HepG2 (cell line): ENCODE data around the gene DDX1. TPM values are rescaled to one million over a fixed set of nuclear protein-coding genes. Genes with fewer than 3 reads are reported as not detected.

Source experiments
- ATAC-seq: fragments of 200-7000 bp; cut with Tn5 transposase; 3 replicates; pipeline ENCODE4 v1.9.1; 2020; ENCODE audit warnings: mild to moderate bottlenecking, moderate library complexity
- BruUV-seq: library from RNA; stranded (reverse); fragments of 400-500 nt; replicated peaks from 2 replicates; lab custom pipeline; 2021; lab: Mats Ljungman, UMichigan
- CTCF ChIA-PET: fragments of 300-600 bp; formaldehyde crosslinking; extraction: SDS; loops from one replicate; lab custom pipeline; 2021; ENCODE audit warnings: low total read pairs, inconsistent platforms, low intra/inter-chr PET ratio; lab: Yijun Ruan, JAX
- POLR2A ChIA-PET: fragments of 350-600 bp; sonication (Branson Sonifier 250); formaldehyde crosslinking; loops from one replicate; lab custom pipeline; 2020; ENCODE audit warnings: antibody characterized with exemption, inconsistent platforms; lab: Yijun Ruan, JAX
- DNase-seq: peaks from one replicate; pipeline ENCODE4 v3.0.0-alpha.2; 2015; ENCODE audit warnings: low spot score
- FAIRE-seq: peaks from 3 replicates; lab custom pipeline; 2011; peaks lifted over from hg19 to GRCh38; lab: Jason Lieb, UNC
- H2AFZ ChIP-seq: one replicate; pipeline ENCODE4 v1.6.1; 2011; ENCODE audit warnings: low read length, inconsistent platforms
- H3K27ac ChIP-seq: fragments of 300-600 bp; 3 replicates; pipeline ENCODE4 v1.8.0; 2011; ENCODE audit warnings: mixed run types, mild to moderate bottlenecking, mixed read lengths, low read length, inconsistent platforms; ENCODE audit not compliant: insufficient read depth; ENCODE audit errors: extremely low read length
- H3K27me3 ChIP-seq, 2 experiments: fragments of 200-600 bp in 1 of 2; 2 replicates in 1 of 2; 3 replicates in 1 of 2; pipeline versions ENCODE4 v1.6.0 to v1.8.0; 2011; ENCODE audit warnings: low read length in 2 of 2, mild to moderate bottlenecking in 2 of 2, moderate library complexity in 2 of 2, inconsistent platforms in 1 of 2; ENCODE audit not compliant: insufficient read depth in 2 of 2, control insufficient read depth in 1 of 2
- H3K36me3 ChIP-seq, 2 experiments: fragments of 200-600 bp in 1 of 2; replicated peaks in 1 of 2; 2 replicates in 1 of 2; 3 replicates in 1 of 2; pipeline versions ENCODE4 v1.5.1 to v1.8.0; 2011; ENCODE audit warnings: low read length in 2 of 2, inconsistent platforms in 1 of 2; ENCODE audit not compliant: insufficient read depth in 2 of 2, control insufficient read depth in 1 of 2
- H3K4me1 ChIP-seq: 2 replicates; pipeline ENCODE4 v1.5.1; 2012; ENCODE audit warnings: low read length, inconsistent platforms; ENCODE audit not compliant: insufficient read depth
- H3K4me2 ChIP-seq: 2 replicates; pipeline ENCODE4 v1.6.0; 2011; ENCODE audit warnings: low read depth, low read length, inconsistent platforms
- H3K4me3 ChIP-seq, 3 experiments: fragments of 200-600 bp in 1 of 3; sonication (generic), shearing (Covaris generic) in 1 of 3; replicated peaks in 1 of 3; 2 replicates each; pipeline ENCODE4 v1.5.1; 2011 to 2016; ENCODE audit warnings: low read length in 3 of 3, inconsistent platforms in 2 of 3, low read depth in 2 of 3, mild to moderate bottlenecking in 2 of 3, control low read depth in 1 of 3, mixed read lengths in 1 of 3; ENCODE audit not compliant: insufficient read depth in 1 of 3
- H3K79me2 ChIP-seq: one replicate; pipeline ENCODE4 v1.6.1; 2011; ENCODE audit warnings: low read length, inconsistent platforms; ENCODE audit not compliant: insufficient read depth
- H3K9ac ChIP-seq: 2 replicates; pipeline ENCODE4 v1.6.0; 2011; ENCODE audit warnings: mild to moderate bottlenecking, low read depth, low read length, inconsistent platforms; ENCODE audit not compliant: insufficient read depth
- H3K9me3 ChIP-seq: 2 replicates; pipeline ENCODE4 v1.5.1; 2012; ENCODE audit warnings: mild to moderate bottlenecking, low read length
- H4K20me1 ChIP-seq: 2 replicates; pipeline ENCODE4 v1.6.0; 2011; ENCODE audit warnings: inconsistent platforms, mild to moderate bottlenecking, low read length, moderate library complexity; ENCODE audit not compliant: insufficient read depth
- FOSL2 ChIP-seq: sonication (generic); formaldehyde crosslinking; IDR thresholded peaks from 2 replicates; pipeline ENCODE4 v1.4.0; 2020; ENCODE audit warnings: missing genetic modification reagents
- KDM1A ChIP-seq: IDR thresholded peaks from 2 replicates; pipeline ENCODE4 v1.6.1; 2016; ENCODE audit warnings: missing compliant biosample characterization
- PAXIP1 ChIP-seq: sonication (generic); formaldehyde crosslinking; conservative IDR thresholded peaks from 2 replicates; pipeline ENCODE4 v1.4.0; 2020; ENCODE audit warnings: mild to moderate bottlenecking, missing genetic modification reagents, moderate library complexity
- ZMYM3 ChIP-seq: sonication (generic); formaldehyde crosslinking; IDR thresholded peaks from 2 replicates; pipeline ENCODE4 v1.5.1; 2020; ENCODE audit warnings: mild to moderate bottlenecking, missing genetic modification reagents
- ZNF768 ChIP-seq: sonication (generic); formaldehyde crosslinking; IDR thresholded peaks from 2 replicates; pipeline ENCODE4 v1.4.0; 2020; ENCODE audit warnings: missing genetic modification reagents
- WGBS: methylation state at CpG from one replicate; pipeline ENCODE4 v1.1.6; 2017; ENCODE audit warnings: low lambda C conversion rate; 5-methylcytosine and 5-hydroxymethylcytosine counted together
- in situ Hi-C: cut with HindIII; loops from 2 replicates; pipeline ENCODE4 v1.10.0; 2017; ENCODE audit warnings: low pct_unique_long_range_greater_than_20kb; ENCODE audit not compliant: extremely low pct_ligation_motif_present
- intact Hi-C: fragments of 100-400 bp; cut with micrococcal nuclease; formaldehyde crosslinking; loops from one replicate; pipeline ENCODE4 v1.10.0; 2022; ENCODE audit not compliant: unreplicated experiment
- polyA plus RNA-seq, 8 experiments: library from polyadenylated mRNA; depleted of rRNA in 3 of 8; stranded (reverse) in 7 of 8; unstranded in 1 of 8; fragments of >200 nt; fragmentation: Illumina TruSeq in 4 of 8; extraction: Trizol in 4 of 8; gene quantifications; 2 replicates each; pipeline versions ENCODE4 v1.2.1 to v1.2.3, GENCODE V29; 2011 to 2016; ENCODE audit warnings: low read depth in 4 of 8, missing spikeins in 1 of 8, mixed read lengths in 1 of 8; ENCODE audit not compliant: insufficient read depth in 1 of 8
- total RNA-seq, 5 experiments: library from RNA; depleted of rRNA; stranded (reverse); fragments of >200 nt; fragmentation: Illumina TruSeq; extraction: Trizol; gene quantifications; 2 replicates each; pipeline ENCODE4 v1.2.3, GENCODE V29; 2016; ENCODE audit warnings: low read depth in 1 of 5

DDX1 gene
- total and polyA plus RNA-seq, 2 of the 13 experiments (the other 11 are each of a cell fraction or from before 2014, with no cell fraction given) = 81.6 to 130 TPM

GRCh38 chr2:15674637-15675455 lies 83.2 kb downstream of the DDX1 start:
- DNase-seq = no peak
- BruUV-seq = no TSS peak
- Histone ChIP-seq H2AFZ (no peak overlapping the region), H3K27me3 (peaks cover 0 to 9% of the 10 kb centered on the region in 2 experiments; a peak in 2 of 5 replicates), H3K4me1 (peaks cover 26% of the 10 kb centered on the region), H4K20me1 (no peaks in the 10 kb centered on the region), H3K36me3 (no peaks in the 10 kb centered on the region), H3K9ac (no peak overlapping the region), H3K4me2 (peak overlapping the region; percentile 67), H3K4me3 (no peak overlapping the region), H3K79me2 (no peaks in the 10 kb centered on the region), H3K27ac (no peak overlapping the region), H3K9me3 (no peaks in the 10 kb centered on the region)
- POLR2A ChIA-PET = no interaction called here
- peak; percentile 43 for ATAC-seq
- CTCF ChIA-PET = no interaction called here
- intact Hi-C loops (no loop called here), in situ Hi-C loops (no loop called here)
- TF ChIP-seq ZNF768 (CRISPR knock-in tag) (peak; percentile 96), FOSL2 (CRISPR knock-in tag) (peak; percentile 72), ZMYM3 (CRISPR knock-in tag) (peak; percentile 75), KDM1A (CRISPR knock-in tag) (peak; percentile 18; the same call in 1 of the 2 replicates), PAXIP1 (no peak)
- 56% methylated on average over 16 of the region's 16 CpGs for WGBS
- FAIRE-seq = no peak
